ENCODE data around the gene PDGFD. TPM values are rescaled to one million over a fixed set of nuclear protein-coding genes. Genes with fewer than 3 reads are reported as not detected.

Gene PDGFD
- polyA plus RNA-seq, 3 donors = 22.6 to 24.4 (median 22.6) TPM

- no peak for DNase-seq (ENCODE audit: extremely low read depth in 1 of 11, low read depth in 9 of 11, low spot score in 4 of 11)
Observed at GRCh38 chr11:104036995-104037394, 127.0 kb downstream of the PDGFD start.

GRCh38 chr11:104036588-104036987 is 127.4 kb downstream of the PDGFD start, which contains the start of gene DDI1:
TSS of gene DDI1 (plus strand) at chr11:104036640. CDS start at chr11:104036823, 183 bp downstream.
- no peak for DNase-seq (ENCODE audit: extremely low read depth in 1 of 11, low read depth in 9 of 11, low spot score in 4 of 11)

GRCh38 chr11:104033561-104033960 is 130.4 kb downstream of the PDGFD start:
- no peak for DNase-seq (ENCODE audit: extremely low read depth in 1 of 11, low read depth in 9 of 11, low spot score in 4 of 11)

GRCh38 chr11:104033134-104033533 is 130.8 kb downstream of the PDGFD start:
- DNase-seq (ENCODE audit: extremely low read depth in 1 of 11, low read depth in 9 of 11, low spot score in 4 of 11) = no peak

- no peak for DNase-seq (ENCODE audit: extremely low read depth in 1 of 11, low read depth in 9 of 11, low spot score in 4 of 11)
Observed at GRCh38 chr11:104028476-104029263, 135.3 kb downstream of the PDGFD start.

GRCh38 chr11:104024572-104024971 is 139.4 kb downstream of the PDGFD start:
- no peak for DNase-seq (ENCODE audit: extremely low read depth in 1 of 11, low read depth in 9 of 11, low spot score in 4 of 11)

GRCh38 chr11:104015649-104016415 is 148.1 kb downstream of the PDGFD start:
- DNase-seq (ENCODE audit: extremely low read depth in 1 of 11, low read depth in 9 of 11, low spot score in 4 of 11) = no peak

- DNase-seq (ENCODE audit: extremely low read depth in 1 of 11, low read depth in 9 of 11, low spot score in 4 of 11) = no peak
Observed at GRCh38 chr11:104011044-104011443, 152.9 kb downstream of the PDGFD start.

GRCh38 chr11:104009744-104010143 is 154.2 kb downstream of the PDGFD start:
- DNase-seq (ENCODE audit: extremely low read depth in 1 of 11, low read depth in 9 of 11, low spot score in 4 of 11) = no peak

- DNase-seq (ENCODE audit: extremely low read depth in 1 of 11, low read depth in 9 of 11, low spot score in 4 of 11) = no peak
Observed at GRCh38 chr11:104005234-104005855, 158.6 kb downstream of the PDGFD start.

GRCh38 chr11:104003491-104003890 is 160.5 kb downstream of the PDGFD start:
- DNase-seq (ENCODE audit: extremely low read depth in 1 of 11, low read depth in 9 of 11, low spot score in 4 of 11) = no peak

GRCh38 chr11:104001561-104002056 is 162.3 kb downstream of the PDGFD start:
- no peak for DNase-seq (ENCODE audit: extremely low read depth in 1 of 11, low read depth in 9 of 11, low spot score in 4 of 11)

GRCh38 chr11:104000798-104001197 is 163.1 kb downstream of the PDGFD start:
- no peak for DNase-seq (ENCODE audit: extremely low read depth in 1 of 11, low read depth in 9 of 11, low spot score in 4 of 11)

GRCh38 chr11:103998826-103999508 is 165.0 kb downstream of the PDGFD start:
- DNase-seq (ENCODE audit: extremely low read depth in 1 of 11, low read depth in 9 of 11, low spot score in 4 of 11) = no peak

GRCh38 chr11:103997082-103997481 is 166.9 kb downstream of the PDGFD start:
- DNase-seq (ENCODE audit: extremely low read depth in 1 of 11, low read depth in 9 of 11, low spot score in 4 of 11) = no peak

- DNase-seq (ENCODE audit: extremely low read depth in 1 of 11, low read depth in 9 of 11, low spot score in 4 of 11) = no peak
Observed at GRCh38 chr11:103995896-103996295, 168.1 kb downstream of the PDGFD start.

- no peak for DNase-seq (ENCODE audit: extremely low read depth in 1 of 11, low read depth in 9 of 11, low spot score in 4 of 11)
Observed at GRCh38 chr11:103994518-103994917, 169.4 kb downstream of the PDGFD start.

- no peak for DNase-seq (ENCODE audit: extremely low read depth in 1 of 11, low read depth in 9 of 11, low spot score in 4 of 11)
Observed at GRCh38 chr11:103994094-103994493, 169.9 kb downstream of the PDGFD start.

- DNase-seq (ENCODE audit: extremely low read depth in 1 of 11, low read depth in 9 of 11, low spot score in 4 of 11) = no peak
Observed at GRCh38 chr11:103993507-103993906, 170.4 kb downstream of the PDGFD start.

All from renal cortex interstitium (tissue), 11 donors.